ENCODE results near the gene NFIC. TPM values are rescaled to one million over a fixed set of nuclear protein-coding genes. Genes with fewer than 3 reads are reported as not detected.

NFIC gene
- total RNA-seq, 2 donors from 2014 or later, result 10.4 to 23.1 TPM

GRCh38 chr19:3492919-3493318, 126.5 kb downstream of the NFIC start:
- Mint-ChIP-seq H3K9me3 (no peaks in the 10 kb centered on the region), H3K27ac (peak overlapping the region in 1 of 2 donors; percentile 71), H3K36me3 (no peaks in the 10 kb centered on the region)
- DNase-seq (ENCODE audit: low spot score in 2 of 2) (no peak), ATAC-seq (no peak)

GRCh38 chr19:3493651-3494050, 127.3 kb downstream of the NFIC start:
- Mint-ChIP-seq H3K36me3 (no peaks in the 10 kb centered on the region), H3K27ac (peak overlapping the region in 1 of 2 donors; percentile 71), H3K9me3 (no peaks in the 10 kb centered on the region)
- ATAC-seq, result no peak
- DNase-seq (ENCODE audit: low spot score in 2 of 2), result no peak

- peak in 1 of 2 donors; percentile 55 for DNase-seq (ENCODE audit: low spot score in 2 of 2)
- Mint-ChIP-seq H3K9me3 (no peaks in the 10 kb centered on the region), H3K36me3 (no peaks in the 10 kb centered on the region), H3K27ac (peak overlapping the region in 1 of 2 donors; percentile 82)
- ATAC-seq, result peak; percentile 59 to 85
Measured at GRCh38 chr19:3494051-3494450, 127.7 kb downstream of the NFIC start.

GRCh38 chr19:3494559-3494958, 128.2 kb downstream of the NFIC start:
- DNase-seq (ENCODE audit: low spot score in 2 of 2) (peak in 1 of 2 donors; percentile 79), ATAC-seq (peak; percentile 76 to 94)
- Mint-ChIP-seq H3K27ac (peak overlapping the region in 1 of 2 donors; percentile 82), H3K9me3 (no peaks in the 10 kb centered on the region), H3K36me3 (no peaks in the 10 kb centered on the region)

- no peak overlapping the region for H3K27ac Mint-ChIP-seq
- peaks cover 7% of the 10 kb centered on the region in 2 donors for H3K36me3 Mint-ChIP-seq
- ATAC-seq (no peak), DNase-seq (ENCODE audit: low spot score in 2 of 2) (no peak)
- H3K9me3 Mint-ChIP-seq, result peaks cover 0 to 5% of the 10 kb centered on the region in 2 donors
Measured at GRCh38 chr19:3496392-3497273, 130.2 kb downstream of the NFIC start.

GRCh38 chr19:3497757-3498520, 131.6 kb downstream of the NFIC start:
- no peak for ATAC-seq
- peaks cover 7% of the 10 kb centered on the region in 2 donors for H3K36me3 Mint-ChIP-seq

GRCh38 chr19:3499738-3500428, 133.5 kb downstream of the NFIC start:
- Mint-ChIP-seq H3K36me3 (peaks cover 7% of the 10 kb centered on the region in 2 donors), H3K27ac (peak overlapping the region; percentile 99), H3K9me3 (peaks cover 0 to 5% of the 10 kb centered on the region in 2 donors)
- DNase-seq (ENCODE audit: low spot score in 2 of 2), result no peak
- ATAC-seq, result peak; percentile 4 to 19

More at GRCh38 chr19:3497757-3498520, 131.6 kb downstream of the NFIC start:
- Mint-ChIP-seq H3K27ac (no peak overlapping the region), H3K9me3 (peaks cover 0 to 5% of the 10 kb centered on the region in 2 donors)
- DNase-seq (ENCODE audit: low spot score in 2 of 2), result no peak

GRCh38 chr19:3500429-3501101, 134.2 kb downstream of the NFIC start, which contains the start of gene DOHH:
Gene DOHH (minus strand): TSS chr19:3500674. CDS start chr19:3496814, 3,860 bp downstream.
- ATAC-seq (peak; percentile 87 to 91), DNase-seq (ENCODE audit: low spot score in 2 of 2) (peak; percentile 93 to 97)
- Mint-ChIP-seq H3K36me3 (peaks cover 7 to 8% of the 10 kb centered on the region in 2 donors), H3K27ac (peak within 1 kb of the TSS; percentile 99), H3K9me3 (peaks cover 0 to 5% of the 10 kb centered on the region in 2 donors)

- H3K36me3 Mint-ChIP-seq, result peaks cover 10 to 17% of the 10 kb centered on the region in 2 donors
- no peak overlapping the region for H3K27ac Mint-ChIP-seq
- ATAC-seq (no peak), DNase-seq (ENCODE audit: low spot score in 2 of 2) (no peak)
- H3K9me3 Mint-ChIP-seq, result peaks cover 0 to 5% of the 10 kb centered on the region in 2 donors
Measured at GRCh38 chr19:3501780-3502179, 135.4 kb downstream of the NFIC start.

- Mint-ChIP-seq H3K9me3 (peaks cover 0 to 5% of the 10 kb centered on the region in 2 donors), H3K27ac (no peak overlapping the region), H3K36me3 (peaks cover 18 to 25% of the 10 kb centered on the region in 2 donors)
- DNase-seq (ENCODE audit: low spot score in 2 of 2) (no peak), ATAC-seq (no peak)
Measured at GRCh38 chr19:3503036-3503572, 136.7 kb downstream of the NFIC start.

- DNase-seq (ENCODE audit: low spot score in 2 of 2), result no peak
- H3K36me3 Mint-ChIP-seq, result peaks cover 25 to 27% of the 10 kb centered on the region in 2 donors
- peaks cover 0 to 5% of the 10 kb centered on the region in 2 donors for H3K9me3 Mint-ChIP-seq
- peak overlapping the region in 1 of 2 donors; percentile 91 for H3K27ac Mint-ChIP-seq
- ATAC-seq, result no peak
Measured at GRCh38 chr19:3504735-3505134, 138.4 kb downstream of the NFIC start.

GRCh38 chr19:3505598-3506383, 139.4 kb downstream of the NFIC start, which contains the start of gene FZR1:
Gene FZR1 (plus strand): TSS chr19:3506311. CDS start chr19:3522990, 16,679 bp downstream.
- ATAC-seq (peak; percentile 88 to 96), DNase-seq (ENCODE audit: low spot score in 2 of 2) (peak; percentile 100)
- Mint-ChIP-seq H3K27ac (peak within 1 kb of the TSS; percentile 91 to 95), H3K9me3 (peaks cover 0 to 3% of the 10 kb centered on the region in 2 donors), H3K36me3 (peaks cover 18 to 24% of the 10 kb centered on the region in 2 donors)

- peaks cover 18 to 21% of the 10 kb centered on the region in 2 donors for H3K36me3 Mint-ChIP-seq
- DNase-seq (ENCODE audit: low spot score in 2 of 2) (peak in 1 of 2 donors; percentile 22), ATAC-seq (peak in 1 of 2 donors; percentile 4)
- H3K9me3 Mint-ChIP-seq, result no peaks in the 10 kb centered on the region
- peak overlapping the region; percentile 91 to 93 for H3K27ac Mint-ChIP-seq
Measured at GRCh38 chr19:3506384-3507340, 140.3 kb downstream of the NFIC start.

Data from activated naive CD4-positive, alpha-beta T cell treated with anti-CD3 and anti-CD28 coated beads, Interleukin-2, amount 50 U/mL, for 72 hours (primary cell).